Stimulated activated CD4-positive, alpha-beta T cell treated with anti-CD3 and anti-CD28 coated beads, Interleukin-1b, Interleukin-23, amount 100 ng/mL, for 1 hour (primary cell): ENCODE measurements around the gene FNDC3B.

Experiments
- DNase-seq, 2 donors: peaks; one replicate each; pipeline ENCODE4 v3.0.0-alpha.2; 2020; ENCODE audit warnings: low read depth in 2 of 2

FNDC3B gene

DNA sequence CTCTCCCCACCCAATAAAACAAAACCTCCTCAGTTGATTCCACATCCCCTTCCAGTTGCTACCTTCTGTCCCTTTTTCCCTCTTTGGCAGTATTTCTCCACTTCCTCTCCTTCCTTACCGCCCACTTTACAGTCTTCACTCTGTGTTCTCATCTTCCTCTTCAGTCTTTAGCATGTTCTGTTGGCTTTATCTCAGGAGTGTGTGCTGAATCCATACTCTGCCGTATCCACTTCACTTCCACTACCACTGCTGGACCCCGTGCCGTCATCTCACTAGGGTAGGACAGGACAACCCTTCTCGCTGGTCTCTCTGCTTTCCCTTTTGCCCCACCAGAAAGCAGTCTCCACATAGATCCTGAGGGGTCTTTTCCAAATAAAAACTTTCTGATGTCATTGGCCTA lies 74.3 kb downstream of the FNDC3B start:
- DNase-seq: no peak

DNA sequence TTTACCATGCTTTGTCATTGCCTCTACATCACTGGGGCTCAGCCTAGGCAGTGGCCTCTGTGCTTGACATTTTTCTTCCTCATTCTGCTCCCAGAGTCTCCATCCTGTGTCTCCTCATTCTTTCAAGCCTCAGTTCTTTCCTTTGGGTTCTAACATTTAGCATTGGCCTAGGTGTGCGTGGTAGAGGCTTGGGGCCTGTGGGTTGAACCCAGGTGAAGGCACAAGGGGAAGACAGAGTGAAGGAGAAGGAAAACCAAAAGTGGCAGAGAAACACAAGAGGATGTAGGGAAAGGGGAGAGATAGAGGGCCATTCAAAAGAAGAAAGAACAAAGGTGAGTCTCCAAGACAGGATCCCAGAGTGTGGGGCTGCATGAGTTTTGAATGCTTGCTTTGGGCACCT lies 75.7 kb downstream of the FNDC3B start:
- DNase-seq: no peak

DNA sequence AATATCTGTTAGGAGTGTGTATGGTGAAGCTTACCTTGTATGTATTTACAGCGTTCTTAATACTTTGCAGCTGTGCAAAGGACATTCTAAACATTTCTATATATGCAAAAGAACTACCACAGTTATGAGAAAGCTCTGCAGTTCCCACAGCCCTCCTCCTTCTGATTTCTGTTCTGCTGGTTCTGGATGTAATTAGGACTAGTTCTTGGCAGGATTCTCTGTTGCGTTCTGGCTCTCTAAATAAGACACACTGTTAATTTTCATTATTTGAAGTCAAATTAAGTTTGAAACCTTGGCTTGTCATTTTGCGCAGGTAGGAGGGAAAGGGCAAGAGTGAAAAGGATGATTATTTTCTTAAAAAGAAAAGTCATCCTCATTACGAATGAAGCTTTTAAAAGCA lies 76.4 kb downstream of the FNDC3B start:
- no peak for DNase-seq

DNA sequence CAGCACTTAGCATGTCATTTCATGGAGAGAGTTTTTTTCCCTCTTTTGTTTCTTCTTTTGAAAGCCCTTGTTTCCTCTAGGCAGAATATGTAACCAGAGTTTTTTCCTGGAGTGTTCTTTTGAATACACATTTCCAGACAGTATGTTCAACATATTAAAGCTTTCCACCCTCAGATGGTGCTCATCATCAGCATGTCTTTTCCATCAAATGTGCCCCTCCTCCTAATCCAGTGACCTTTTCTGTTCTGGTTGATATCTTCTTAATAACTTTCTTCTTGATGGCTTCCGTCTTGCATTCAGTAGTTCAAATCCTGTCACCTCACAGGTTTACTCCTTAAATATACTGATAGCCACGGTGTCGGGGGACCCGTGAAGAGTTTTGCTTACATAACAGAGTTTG lies 78.6 kb downstream of the FNDC3B start:
- no peak for DNase-seq

GRCh38 chr3:172119266-172119969 lies 80.0 kb downstream of the FNDC3B start:
- DNase-seq: no peak

GRCh38 chr3:172120912-172121311 lies 81.5 kb downstream of the FNDC3B start:
- no peak for DNase-seq

DNA sequence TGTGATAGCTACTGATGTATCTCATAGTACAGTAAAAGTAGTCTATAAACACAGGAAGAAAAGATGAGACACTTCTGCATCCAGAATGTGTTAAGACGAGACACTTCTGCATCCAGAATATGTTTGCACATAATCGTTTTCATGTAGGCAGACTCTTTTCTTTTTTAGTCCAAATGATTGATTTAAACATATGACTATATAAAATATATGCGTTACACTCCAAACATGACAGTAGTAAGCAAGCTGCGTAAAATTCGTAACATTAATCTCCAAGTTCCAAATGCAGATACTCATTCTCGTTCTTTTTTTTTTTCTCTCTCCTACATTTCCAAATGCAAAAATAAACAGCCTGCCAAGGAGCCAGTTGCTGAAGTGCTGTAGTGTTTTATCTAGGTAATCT lies 82.6 kb downstream of the FNDC3B start:
- no peak for DNase-seq

DNA sequence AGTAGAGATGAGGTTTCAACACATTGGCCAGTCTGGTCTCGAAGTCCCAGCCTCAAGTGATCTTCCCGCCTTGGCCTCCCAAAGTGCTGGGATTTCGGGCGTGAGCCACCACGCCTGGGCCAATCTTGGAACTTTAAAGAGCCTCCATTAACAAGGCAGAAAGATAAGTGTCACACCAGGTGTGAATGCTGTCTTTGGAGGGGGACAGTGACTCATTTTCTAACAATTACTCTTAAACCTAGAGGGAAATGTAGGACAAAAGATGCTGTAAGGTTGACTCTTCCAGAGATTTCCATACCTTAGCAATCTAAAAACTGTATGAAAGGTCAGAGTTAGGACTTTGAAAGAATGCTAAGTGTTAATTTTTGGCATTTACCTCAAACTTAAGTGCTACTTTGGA lies 84.9 kb downstream of the FNDC3B start:
- no peak for DNase-seq

- no peak for DNase-seq
Observed at GRCh38 chr3:172125053-172125452, 85.7 kb downstream of the FNDC3B start.

DNA sequence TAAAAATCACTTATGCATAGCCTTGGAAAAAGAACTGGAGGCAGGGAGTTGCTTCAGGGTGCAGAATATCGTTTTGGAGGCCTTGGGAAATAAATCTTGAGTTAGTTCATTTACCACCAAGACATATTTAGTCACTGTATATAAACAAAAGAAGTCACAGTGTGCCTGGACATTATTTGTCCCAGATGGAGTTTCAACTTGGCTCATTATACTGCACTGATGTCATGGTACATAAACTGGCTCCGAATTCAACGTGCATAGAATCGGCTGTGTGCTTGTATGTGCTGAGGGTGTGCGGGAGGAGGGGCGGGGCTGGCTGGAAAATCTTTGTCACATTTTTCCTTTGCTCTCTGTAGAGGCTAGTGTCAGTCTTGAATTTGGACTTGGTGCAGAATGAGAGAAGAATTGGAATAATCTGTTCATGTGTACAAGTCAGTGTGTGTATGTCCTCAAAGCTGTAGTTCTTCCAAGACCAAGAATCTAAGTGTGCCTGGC lies 86.6 kb downstream of the FNDC3B start:
- DNase-seq: no peak

DNA sequence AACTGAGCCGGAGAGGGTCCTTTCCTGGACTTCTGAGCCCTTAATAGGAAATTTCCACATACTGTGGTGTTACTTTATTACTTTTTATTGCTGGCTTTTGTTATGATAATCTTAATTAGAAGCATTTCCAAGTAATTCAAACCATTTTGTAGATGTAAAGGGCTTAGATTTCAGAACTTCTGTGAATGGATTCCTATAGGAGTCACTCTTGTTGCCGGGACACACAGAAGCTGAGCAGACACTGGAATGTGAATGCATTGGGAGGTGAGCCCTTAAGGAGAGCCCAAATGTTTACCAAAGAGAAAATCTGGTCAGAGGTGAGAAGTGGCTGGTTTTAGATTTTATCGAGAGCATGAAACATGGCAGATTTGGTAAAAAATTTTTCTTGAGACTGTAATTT lies 87.4 kb downstream of the FNDC3B start:
- DNase-seq: no peak

GRCh38 chr3:172127141-172127540 lies 87.8 kb downstream of the FNDC3B start:
- DNase-seq: no peak

DNA sequence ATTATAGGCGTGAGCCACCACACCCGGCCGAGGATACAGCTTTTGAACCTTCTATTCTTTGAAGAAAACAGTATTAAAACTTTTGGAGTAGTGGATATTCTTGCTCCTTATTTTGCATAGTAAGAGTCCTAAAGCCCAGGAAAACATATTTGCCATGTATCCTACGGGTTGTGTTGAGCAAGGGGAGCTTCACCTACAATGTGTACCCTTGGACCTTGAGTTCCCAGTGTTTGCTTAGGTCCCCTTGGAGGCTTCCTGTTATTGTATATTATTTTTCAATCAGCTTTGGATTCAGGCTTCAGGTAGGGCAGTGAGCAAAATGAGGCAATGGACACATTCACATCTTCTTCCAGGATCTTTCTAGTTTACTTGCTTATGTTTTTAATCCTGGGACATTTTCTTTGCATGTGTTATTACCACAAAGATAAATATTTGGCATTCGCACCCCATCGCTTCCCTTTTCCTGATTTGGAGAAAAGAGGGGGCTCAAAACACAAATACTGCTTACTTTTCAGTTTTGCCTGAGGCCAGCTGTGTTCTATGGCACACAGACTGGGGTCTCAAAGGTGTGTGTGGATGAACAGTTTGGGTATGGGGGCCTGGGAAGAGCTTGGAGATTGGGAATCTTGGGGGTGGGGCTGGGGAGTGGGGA lies 88.7 kb downstream of the FNDC3B start:
- DNase-seq: no peak

DNA sequence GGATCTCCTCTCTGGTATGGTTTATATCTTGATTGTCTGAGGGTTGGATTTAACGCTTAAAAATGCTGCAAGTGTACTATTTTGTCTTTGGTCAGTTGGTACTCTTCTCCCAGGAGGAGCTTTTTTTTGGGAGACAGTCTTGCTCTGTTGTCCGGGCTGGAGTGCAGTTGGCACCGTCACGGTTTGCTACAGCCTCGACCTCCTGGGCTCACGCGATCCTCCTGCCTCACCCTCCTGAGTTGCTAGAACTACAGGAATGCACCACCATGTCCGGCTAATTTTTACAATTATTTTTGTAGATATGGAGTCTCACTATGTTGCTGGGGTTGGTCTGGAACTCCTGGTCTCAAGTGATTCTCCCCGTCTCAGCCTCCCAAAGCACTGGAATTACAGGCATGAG lies 89.5 kb downstream of the FNDC3B start:
- DNase-seq: no peak

GRCh38 chr3:172129498-172129849 lies 90.1 kb downstream of the FNDC3B start:
- no peak for DNase-seq

DNA sequence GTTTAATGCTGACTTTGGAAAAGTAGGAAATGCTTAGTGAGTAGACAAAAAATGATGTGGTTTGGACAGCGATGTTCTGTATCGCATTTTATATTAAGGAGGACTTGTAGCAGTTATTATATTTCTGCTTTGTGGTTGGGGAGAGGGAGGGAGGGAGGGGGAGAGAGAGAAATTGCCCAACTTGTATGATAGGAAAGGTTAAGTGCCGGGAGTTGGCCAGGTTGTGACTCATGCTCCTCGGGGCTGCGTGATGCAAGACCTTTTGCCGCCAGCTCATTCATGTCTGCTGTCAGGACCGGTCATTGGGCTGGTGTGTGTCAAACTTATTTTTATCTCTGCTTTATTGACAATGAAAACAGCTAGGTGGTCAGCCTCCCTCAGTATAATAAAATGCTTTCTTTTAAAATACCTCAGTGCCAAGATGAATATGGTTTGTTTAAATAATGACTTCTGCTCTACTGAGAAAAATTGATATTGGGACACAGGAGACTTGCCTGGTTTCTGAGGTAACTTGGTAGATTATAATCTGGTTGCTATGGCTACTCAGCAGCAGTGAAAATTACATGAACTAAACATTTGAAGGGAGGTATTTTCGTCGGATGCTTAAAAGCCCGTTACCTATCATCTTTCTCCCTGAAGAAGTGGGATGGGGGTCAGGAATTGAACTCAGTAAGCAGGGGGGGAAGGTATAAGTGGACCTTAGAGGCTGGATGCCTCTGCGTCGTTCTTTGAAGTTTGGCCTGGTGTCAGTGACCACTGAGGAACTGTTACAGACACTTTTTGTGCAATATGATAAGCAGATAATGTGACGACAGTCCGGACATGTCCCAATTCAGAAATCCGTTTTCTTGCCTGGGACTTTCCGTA lies 90.7 kb downstream of the FNDC3B start:
- DNase-seq: no peak

- DNase-seq: no peak
Observed at GRCh38 chr3:172130717-172131050, 91.3 kb downstream of the FNDC3B start.

DNA sequence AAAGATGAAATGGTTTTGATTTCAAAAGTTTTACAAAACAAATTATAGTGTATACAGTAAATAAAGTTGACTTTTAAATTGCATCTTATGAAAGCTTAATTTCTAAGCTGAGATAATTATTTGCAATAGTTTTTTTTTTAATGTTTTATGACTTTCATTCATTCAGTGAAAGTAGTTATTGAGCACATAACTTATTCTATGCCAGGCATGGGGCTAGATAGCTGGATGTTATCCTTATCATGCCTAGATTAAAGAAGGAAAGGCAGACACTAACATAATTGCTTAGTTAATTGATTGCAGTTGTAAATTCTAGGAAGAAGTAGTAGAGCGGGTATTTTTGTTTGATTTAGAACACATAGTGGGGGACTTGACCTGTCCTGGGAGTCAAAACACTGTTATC lies 92.4 kb downstream of the FNDC3B start:
- DNase-seq: no peak

DNA sequence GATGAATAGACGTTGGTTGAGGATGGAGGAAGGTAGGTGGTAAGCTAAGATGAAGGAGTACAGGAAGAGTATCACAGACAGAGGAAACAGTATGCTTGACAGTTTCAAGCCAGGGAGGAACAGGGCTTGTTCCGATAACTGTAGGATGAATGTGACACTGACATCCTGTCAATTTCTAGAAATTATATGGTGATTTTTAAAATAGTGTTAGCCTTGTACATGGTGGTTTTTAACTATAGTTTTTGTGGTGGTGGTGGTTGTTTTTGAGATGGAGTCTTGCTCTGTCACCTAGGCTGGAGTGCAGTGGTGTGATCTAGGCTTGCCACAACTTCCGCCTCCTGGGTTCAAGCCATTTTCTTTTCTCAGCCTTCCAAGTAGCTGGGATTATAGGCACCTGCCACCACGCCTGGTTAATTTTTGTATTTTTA lies 92.8 kb downstream of the FNDC3B start:
- no peak for DNase-seq

GRCh38 chr3:172132721-172133311 lies 93.4 kb downstream of the FNDC3B start:
- no peak for DNase-seq

GRCh38 chr3:172133838-172134237 lies 94.5 kb downstream of the FNDC3B start:
- no peak for DNase-seq

DNA sequence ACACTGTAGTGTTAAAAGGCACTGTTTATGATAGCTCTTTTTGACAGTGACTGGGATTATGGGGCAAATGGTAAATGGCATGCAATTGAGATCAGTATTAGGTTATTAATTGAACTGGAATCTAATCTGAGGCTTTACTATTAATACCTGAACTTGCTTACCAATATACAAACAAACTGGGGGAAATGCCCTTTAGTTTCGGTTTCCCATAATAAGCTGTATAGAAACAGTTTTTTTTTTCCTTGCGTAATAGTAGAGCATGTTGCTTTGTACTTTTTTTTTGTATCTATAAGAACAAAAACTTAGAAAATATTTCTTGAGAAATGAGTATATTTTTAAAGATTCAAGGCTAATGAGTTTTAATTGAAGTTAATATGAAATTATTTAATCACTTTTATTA lies 95.0 kb downstream of the FNDC3B start:
- DNase-seq: no peak
